GM13976 (cell line): Measurements from ENCODE around the gene ELMO1.

Experiments used
- DNase-seq: peaks from one replicate; pipeline ENCODE4 v3.0.0; 2012; ENCODE audit warnings: low spot score
- in situ Hi-C: fragments of 300-500 bp; cut with MboI; formaldehyde crosslinking; loops from one replicate; pipeline ENCODE4 v1.12.0; 2022; ENCODE audit warnings: low sequenced_read_pairs, mixed read lengths, inconsistent platforms; ENCODE audit not compliant: unreplicated experiment
- TF ChIP-seq, protein P1 (sequence below): IDR thresholded peaks from 2 replicates; pipeline ENCODE4 v1.5.1; 2012; ENCODE audit warnings: borderline replicate concordance, mild to moderate bottlenecking; ENCODE audit not compliant: insufficient read depth; ENCODE audit errors: extremely low read depth, missing control alignments, control extremely low read depth

The ELMO1 gene

DNA sequence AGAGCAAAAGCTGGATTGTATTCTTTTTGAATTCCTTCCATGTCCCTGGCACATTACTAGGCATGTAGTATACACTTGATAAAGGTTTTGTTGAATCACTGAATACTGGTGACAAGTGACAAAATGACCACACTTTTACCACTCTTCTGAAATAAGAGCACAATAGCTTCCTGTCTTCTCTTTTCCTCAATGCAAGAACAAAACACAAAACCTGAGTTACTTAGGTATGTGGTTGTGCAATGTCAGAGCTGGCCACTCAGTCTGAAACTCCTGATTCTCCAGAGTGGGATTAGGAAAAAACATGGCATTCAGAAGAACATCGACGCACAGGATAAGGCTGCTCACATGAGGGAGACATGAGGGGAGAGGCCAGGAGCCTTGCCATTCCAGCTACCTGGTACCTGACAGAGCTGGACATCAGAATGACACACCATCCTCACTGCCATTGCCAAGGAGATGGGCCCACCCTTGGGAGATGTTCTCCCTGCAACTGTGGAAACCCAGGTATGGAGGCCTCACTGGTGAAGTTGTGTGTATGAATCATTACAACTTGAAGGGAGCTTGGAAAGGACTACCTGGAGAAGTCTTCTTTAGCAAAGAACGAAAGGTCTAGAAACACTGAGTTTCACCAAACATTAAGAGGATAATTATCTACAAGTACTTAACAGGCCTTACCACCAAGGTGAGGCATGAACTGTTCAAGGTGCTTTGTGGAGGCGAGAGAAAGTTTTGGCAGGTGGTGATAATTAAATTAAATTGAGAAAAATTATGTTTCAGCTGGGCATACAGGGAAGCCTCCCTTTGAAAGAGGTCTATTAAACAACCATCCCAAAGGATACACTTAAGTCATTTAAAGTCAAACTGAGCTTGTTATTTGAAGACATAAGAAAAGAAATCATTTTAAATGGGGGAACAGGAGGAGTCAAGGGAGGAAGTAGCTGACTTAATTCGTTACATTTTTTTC, 477.8 kb downstream of the ELMO1 start:
- in situ Hi-C loops: no loop called here
- TF ChIP-seq, protein P1, sequence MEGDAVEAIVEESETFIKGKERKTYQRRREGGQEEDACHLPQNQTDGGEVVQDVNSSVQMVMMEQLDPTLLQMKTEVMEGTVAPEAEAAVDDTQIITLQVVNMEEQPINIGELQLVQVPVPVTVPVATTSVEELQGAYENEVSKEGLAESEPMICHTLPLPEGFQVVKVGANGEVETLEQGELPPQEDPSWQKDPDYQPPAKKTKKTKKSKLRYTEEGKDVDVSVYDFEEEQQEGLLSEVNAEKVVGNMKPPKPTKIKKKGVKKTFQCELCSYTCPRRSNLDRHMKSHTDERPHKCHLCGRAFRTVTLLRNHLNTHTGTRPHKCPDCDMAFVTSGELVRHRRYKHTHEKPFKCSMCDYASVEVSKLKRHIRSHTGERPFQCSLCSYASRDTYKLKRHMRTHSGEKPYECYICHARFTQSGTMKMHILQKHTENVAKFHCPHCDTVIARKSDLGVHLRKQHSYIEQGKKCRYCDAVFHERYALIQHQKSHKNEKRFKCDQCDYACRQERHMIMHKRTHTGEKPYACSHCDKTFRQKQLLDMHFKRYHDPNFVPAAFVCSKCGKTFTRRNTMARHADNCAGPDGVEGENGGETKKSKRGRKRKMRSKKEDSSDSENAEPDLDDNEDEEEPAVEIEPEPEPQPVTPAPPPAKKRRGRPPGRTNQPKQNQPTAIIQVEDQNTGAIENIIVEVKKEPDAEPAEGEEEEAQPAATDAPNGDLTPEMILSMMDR: no peak
- DNase-seq: no peak

DNA sequence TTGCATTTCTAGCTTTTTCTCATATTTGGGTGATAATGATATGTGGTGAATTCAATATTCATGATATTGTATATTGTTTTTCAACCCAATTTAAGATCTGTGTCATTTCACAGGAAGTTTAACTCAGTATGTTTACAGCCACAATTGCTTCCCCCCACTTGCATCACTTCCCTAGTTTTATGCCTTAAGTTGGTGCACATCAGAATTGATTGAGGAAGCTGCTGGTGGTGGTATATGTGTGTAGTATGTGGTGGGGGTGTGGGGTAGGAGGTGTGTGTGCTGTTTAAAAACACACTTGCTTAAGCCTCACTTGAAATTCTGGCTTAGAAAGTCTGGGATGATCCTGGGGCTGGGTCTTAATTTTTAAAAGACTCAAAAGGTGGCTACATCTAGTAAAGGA, 479.3 kb downstream of the ELMO1 start:
- no peak for DNase-seq
- in situ Hi-C loops: no loop called here
- TF ChIP-seq, protein P1: no peak

DNA sequence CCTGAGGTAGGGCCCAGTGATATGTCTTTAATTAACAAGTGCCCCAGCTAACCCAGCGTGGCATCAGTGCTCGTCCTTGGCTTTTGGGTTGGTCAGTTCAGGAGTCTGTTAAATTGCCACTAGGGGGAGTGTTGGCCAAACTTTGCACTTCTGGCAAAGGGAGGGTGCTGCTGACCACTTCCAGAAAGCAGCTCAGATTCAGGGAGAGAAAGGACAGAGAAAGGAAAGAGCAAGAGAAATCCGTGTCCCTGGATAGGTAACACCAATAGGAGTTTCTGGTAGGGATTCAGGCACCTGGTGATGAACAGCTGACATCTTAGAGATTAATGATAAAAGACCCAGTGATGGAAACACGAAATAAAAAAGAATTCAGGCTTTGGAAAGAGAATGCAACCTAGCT, 481.3 kb downstream of the ELMO1 start:
- peak; percentile 20 for DNase-seq
- TF ChIP-seq, protein P1: peak; percentile 26
- in situ Hi-C loops: no loop called here

DNA sequence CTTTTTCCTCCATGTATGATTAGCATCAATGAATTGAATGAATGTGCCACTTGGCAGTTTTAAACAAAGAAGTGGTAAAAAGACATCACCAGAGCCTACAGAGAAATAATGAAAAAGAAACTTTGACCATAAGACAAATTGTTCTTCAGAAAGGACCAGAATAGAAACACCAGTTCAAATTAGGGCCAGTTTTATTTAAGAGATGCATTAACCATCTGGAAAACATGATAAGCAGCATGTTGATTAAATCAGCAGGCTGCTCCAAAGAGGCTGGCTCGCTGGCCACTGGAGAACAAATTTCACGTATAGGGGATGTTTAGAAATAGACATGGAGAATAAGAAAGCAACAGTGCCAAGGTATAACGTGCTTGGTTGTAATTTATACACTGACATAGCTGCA, 482.0 kb downstream of the ELMO1 start:
- TF ChIP-seq, protein P1: no peak
- in situ Hi-C loops: no loop called here
- no peak for DNase-seq

DNA sequence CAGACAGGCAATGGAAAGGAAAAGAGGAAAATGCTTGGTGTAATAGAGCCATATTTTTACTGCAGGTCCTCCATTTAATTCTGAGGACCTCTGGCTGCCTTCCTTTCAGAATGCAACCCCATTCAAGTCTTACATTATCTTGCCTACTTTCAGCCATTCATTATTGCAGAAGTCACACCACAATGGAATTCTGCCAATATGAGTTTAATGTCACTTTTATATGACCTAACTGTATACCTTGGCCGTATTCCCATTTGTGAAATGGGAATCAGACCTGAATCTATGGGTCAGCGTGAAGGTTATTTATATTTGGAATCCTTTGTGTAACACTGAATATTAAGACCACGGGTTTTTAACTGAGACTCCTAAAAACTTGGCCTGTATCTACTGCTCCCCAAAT, 482.6 kb downstream of the ELMO1 start:
- in situ Hi-C loops: no loop called here
- no peak for DNase-seq
- TF ChIP-seq, protein P1: no peak

DNA sequence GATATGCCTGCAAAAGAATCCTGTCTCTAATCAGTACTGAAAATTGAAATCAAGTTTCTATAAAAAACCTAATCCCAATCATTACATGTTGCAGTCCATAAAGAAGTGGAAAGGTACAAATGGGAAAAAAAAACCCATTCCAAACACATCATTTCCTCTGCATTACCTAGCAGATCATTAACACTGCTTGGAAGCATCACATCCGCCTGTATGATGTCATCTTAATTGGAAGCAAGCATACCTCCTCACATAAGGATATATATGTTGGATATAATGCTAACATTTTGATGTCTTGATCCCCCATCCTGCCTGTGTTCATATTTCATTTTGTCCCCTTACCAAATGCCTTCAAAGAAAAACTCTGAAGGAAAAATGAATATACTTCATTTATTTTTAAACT, 483.0 kb downstream of the ELMO1 start:
- TF ChIP-seq, protein P1: no peak
- no peak for DNase-seq
- in situ Hi-C loops: no loop called here
